A549 (cell line): ENCODE data around the gene NRXN3. TPM values are rescaled to one million over a fixed set of nuclear protein-coding genes. Genes with fewer than 3 reads are reported as not detected.

Source experiments
- ATAC-seq, 2 experiments: fragments of 200-7000 bp in 1 of 2; fragments of >200 bp in 1 of 2; cut with Nextera tagmentation in 1 of 2; cut with Tn5 transposase in 1 of 2; 3 replicates each; pipeline versions ENCODE4 v1.8.0 to v1.9.1; 2018 to 2020; ENCODE audit warnings: mild to moderate bottlenecking in 1 of 2, moderate library complexity in 1 of 2
- CTCF ChIA-PET: fragments of 300-600 bp; sonication (Branson Sonifier 250); formaldehyde crosslinking; extraction: SDS; loops from one replicate; lab custom pipeline; 2021; ENCODE audit warnings: antibody characterized with exemption, inconsistent platforms; lab: Yijun Ruan, JAX
- POLR2A ChIA-PET: fragments of 350-600 bp; formaldehyde crosslinking; extraction: SDS; loops from one replicate; lab custom pipeline; 2021; ENCODE audit warnings: antibody characterized with exemption, inconsistent platforms; lab: Yijun Ruan, JAX
- DNase-seq, 2 experiments: peaks; one replicate each; pipeline versions ENCODE4 v3.0.0 to v3.0.0-alpha.2; 2011 to 2016; ENCODE audit warnings: low read depth in 1 of 2, low spot score in 1 of 2
- FAIRE-seq: peaks from 2 replicates; lab custom pipeline; 2011; peaks lifted over from hg19 to GRCh38; lab: Jason Lieb, UNC
- H3K27ac ChIP-seq, 2 experiments: fragments of >200 bp; sonication (Bioruptor Twin); formaldehyde crosslinking; 3 replicates each; pipeline ENCODE4 v1.5.1; 2016 to 2017
- H3K4me1 ChIP-seq: fragments of >200 bp; sonication (Bioruptor Twin); formaldehyde crosslinking; 3 replicates; pipeline ENCODE4 v1.6.1; 2016
- H3K4me2 ChIP-seq: fragments of >200 bp; sonication (Bioruptor Twin); formaldehyde crosslinking; 3 replicates; pipeline ENCODE4 v1.6.1; 2016
- H3K4me3 ChIP-seq: fragments of >200 bp; sonication (Bioruptor Twin); formaldehyde crosslinking; 3 replicates; pipeline ENCODE4 v1.5.1; 2016
- H3K9me3 ChIP-seq: fragments of >200 bp; sonication (Bioruptor Twin); formaldehyde crosslinking; 3 replicates; pipeline ENCODE4 v1.6.1; 2016
- BCL3 ChIP-seq: fragments of >200 bp; sonication (Bioruptor Twin); formaldehyde crosslinking; IDR thresholded peaks from 3 replicates; pipeline ENCODE4 v1.6.1; 2016
- CBX2 ChIP-seq: fragments of 200-600 bp; sonication (generic); IDR thresholded peaks from 2 replicates; pipeline ENCODE4 v1.6.1; 2016; ENCODE audit warnings: low read depth, mild to moderate bottlenecking, borderline replicate concordance
- E2F6 ChIP-seq: IDR thresholded peaks from 2 replicates; pipeline ENCODE4 v1.6.1; 2012; ENCODE audit warnings: low read depth, borderline replicate concordance
- EHF ChIP-seq: fragments of 250-450 bp; sonication (Bioruptor Pico); IDR thresholded peaks from 2 replicates; pipeline ENCODE4 v1.5.0; 2020; ENCODE audit warnings: mild to moderate bottlenecking
- EP300 ChIP-seq, 2 experiments: fragments of >200 bp; sonication (Bioruptor Twin); formaldehyde crosslinking; IDR thresholded peaks; 2 replicates in 1 of 2; 3 replicates in 1 of 2; pipeline ENCODE4 v1.6.1; 2016 to 2017
- ESRRA ChIP-seq: fragments of 150-350 bp; IDR thresholded peaks from 2 replicates; pipeline ENCODE4 v1.6.1; 2014; ENCODE audit warnings: mild to moderate bottlenecking, low read length, borderline replicate concordance
- FOSB ChIP-seq: fragments of 250-450 bp; sonication (Bioruptor Pico); IDR thresholded peaks from 2 replicates; pipeline ENCODE4 v1.5.0; 2020; ENCODE audit warnings: mild to moderate bottlenecking, moderate library complexity
- FOXS1 ChIP-seq: fragments of 250-450 bp; sonication (Bioruptor Pico); IDR thresholded peaks from 2 replicates; pipeline ENCODE4 v1.5.0; 2020; ENCODE audit warnings: mild to moderate bottlenecking, moderate library complexity
- GATA3 ChIP-seq: IDR thresholded peaks from 2 replicates; pipeline ENCODE4 v1.6.1; 2012; ENCODE audit warnings: borderline replicate concordance
- HDAC2 ChIP-seq: fragments of 200-600 bp; sonication (generic); IDR thresholded peaks from 2 replicates; pipeline ENCODE4 v1.6.1; 2016
- HES2 ChIP-seq: fragments of >200 bp; sonication (Bioruptor Twin); formaldehyde crosslinking; IDR thresholded peaks from 2 replicates; pipeline ENCODE4 v1.6.1; 2016
- HMGXB4 ChIP-seq: fragments of 250-450 bp; sonication (Bioruptor Pico); IDR thresholded peaks from 2 replicates; pipeline ENCODE4 v1.5.0; 2021; ENCODE audit warnings: mild to moderate bottlenecking, moderate library complexity, borderline replicate concordance
- HOXA7 ChIP-seq: fragments of 250-450 bp; sonication (Bioruptor Pico); IDR thresholded peaks from 2 replicates; pipeline ENCODE4 v1.5.0; 2020; ENCODE audit warnings: mild to moderate bottlenecking, moderate library complexity
- HOXB13 ChIP-seq: fragments of 250-450 bp; sonication (Bioruptor Pico); IDR thresholded peaks from 2 replicates; pipeline ENCODE4 v1.5.0; 2020; ENCODE audit warnings: low read depth, mild to moderate bottlenecking, moderate library complexity
- KDM1A ChIP-seq: fragments of 200-600 bp; sonication (generic); IDR thresholded peaks from 2 replicates; pipeline ENCODE4 v1.6.1; 2016; ENCODE audit warnings: low read depth, mild to moderate bottlenecking
- KDM5A ChIP-seq: fragments of 200-600 bp; sonication (generic); IDR thresholded peaks from 2 replicates; pipeline ENCODE4 v1.6.1; 2016; ENCODE audit warnings: antibody characterized with exemption, mild to moderate bottlenecking
- MYC ChIP-seq: IDR thresholded peaks from 2 replicates; pipeline ENCODE4 v1.6.1; 2012; ENCODE audit warnings: mild to moderate bottlenecking, inconsistent platforms, low read length, improper control_type of control experiment, borderline replicate concordance
- NR3C1 ChIP-seq: fragments of >200 bp; sonication (Bioruptor Twin); formaldehyde crosslinking; IDR thresholded peaks from 3 replicates; pipeline ENCODE4 v1.6.1; 2017
- PBX3 ChIP-seq: IDR thresholded peaks from 2 replicates; pipeline ENCODE4 v1.6.1; 2012
- POLR2A ChIP-seq: IDR thresholded peaks from 2 replicates; pipeline ENCODE4 v1.6.1; 2012; ENCODE audit warnings: mild to moderate bottlenecking, low read length
- POLR2AphosphoS2 ChIP-seq: conservative IDR thresholded peaks from 2 replicates; pipeline ENCODE4 v1.6.1; 2012; ENCODE audit warnings: low read length, improper control_type of control experiment, inconsistent platforms
- RAD21 ChIP-seq, 2 experiments: fragments of >200 bp in 1 of 2; sonication (Bioruptor Twin) in 1 of 2; formaldehyde crosslinking in 1 of 2; IDR thresholded peaks in 1 of 2; conservative IDR thresholded peaks in 1 of 2; 2 replicates in 1 of 2; 3 replicates in 1 of 2; pipeline ENCODE4 v1.6.1; 2012 to 2018; ENCODE audit warnings: inconsistent platforms in 1 of 2
- RARB ChIP-seq: fragments of 250-450 bp; sonication (Bioruptor Pico); IDR thresholded peaks from 2 replicates; pipeline ENCODE4 v1.8.0; 2021; ENCODE audit warnings: mild to moderate bottlenecking, moderate library complexity
- RCOR1 ChIP-seq: fragments of 150-350 bp; IDR thresholded peaks from 2 replicates; pipeline ENCODE4 v1.6.1; 2014; ENCODE audit warnings: antibody characterized with exemption, low read length, low read depth
- RFX5 ChIP-seq: fragments of 450-650 bp; IDR thresholded peaks from 2 replicates; pipeline ENCODE4 v1.7.1; 2014; ENCODE audit warnings: antibody characterized with exemption, mild to moderate bottlenecking, moderate library complexity
- SREBF2 ChIP-seq: fragments of 450-650 bp; IDR thresholded peaks from 2 replicates; pipeline ENCODE4 v1.6.1; 2014; ENCODE audit warnings: mild to moderate bottlenecking, moderate library complexity
- TFCP2L1 ChIP-seq: fragments of 250-450 bp; sonication (Bioruptor Pico); IDR thresholded peaks from 2 replicates; pipeline ENCODE4 v1.5.0; 2021; ENCODE audit warnings: mild to moderate bottlenecking
- TP53 ChIP-seq: fragments of 250-450 bp; sonication (Bioruptor Pico); IDR thresholded peaks from 2 replicates; pipeline ENCODE4 v1.5.0; 2021; ENCODE audit warnings: mild to moderate bottlenecking, moderate library complexity
- ZFP36 ChIP-seq: fragments of 450-650 bp; IDR thresholded peaks from 2 replicates; pipeline ENCODE4 v1.6.1; 2014; ENCODE audit warnings: borderline replicate concordance; ENCODE audit not compliant: partially characterized antibody
- ZNF302 ChIP-seq: fragments of 250-450 bp; sonication (Bioruptor Pico); IDR thresholded peaks from 2 replicates; pipeline ENCODE4 v1.9.0; 2021; ENCODE audit warnings: inconsistent platforms, mild to moderate bottlenecking, moderate library complexity
- WGBS: methylation state at CpG from one replicate; pipeline ENCODE4 v1.1.6; 2017; ENCODE audit errors: missing lambda C conversion rate; 5-methylcytosine and 5-hydroxymethylcytosine counted together
- polyA plus RNA-seq, 4 experiments: library from polyadenylated mRNA; depleted of rRNA in 3 of 4; stranded (reverse); fragments of >200 nt; fragmentation: RNase III in 1 of 4; extraction: RNeasy Plus Mini Kit Qiagen cat#74134 plus additional on column Dnase treatment in 1 of 4; gene quantifications; 2 replicates in 3 of 4; 3 replicates in 1 of 4; pipeline ENCODE4 v1.2.3, GENCODE V29; 2011 to 2017

NRXN3 gene
- polyA plus RNA-seq, 2 of the 4 experiments (the other 2 are of a cell fraction), result 0.62 to 2.3 TPM

GRCh38 chr14:79379266-79379665, 1209.1 kb downstream of the NRXN3 start:
- FAIRE-seq (no peak), ATAC-seq (no peak), DNase-seq (no peak)
- ChIA-PET CTCF (no interaction called here), POLR2A (no interaction called here)
- H3K9me3 ChIP-seq, result no peaks in the 10 kb centered on the region
- no peak for TF ChIP-seq RAD21 (conservative IDR thresholded peaks at IDR 0.05 in 1 of 2, IDR thresholded peaks at IDR 0.05 in 1 of 2)
- TF ChIP-seq ZNF302 (CRISPR knock-in tag), result no peak
- no peak for TF ChIP-seq RCOR1
- no peak for TF ChIP-seq POLR2A
- TF ChIP-seq FOXS1 (CRISPR knock-in tag), result no peak
- no peak for TF ChIP-seq PBX3
- no peak for TF ChIP-seq CBX2
- TF ChIP-seq KDM1A, result no peak
- no peak for TF ChIP-seq ZFP36
- no peak for TF ChIP-seq ESRRA
- TF ChIP-seq BCL3, result no peak
- TF ChIP-seq E2F6, result no peak
- no peak for TF ChIP-seq HES2
- no peak for TF ChIP-seq TP53 (CRISPR knock-in tag)
- no peak for TF ChIP-seq TFCP2L1 (CRISPR knock-in tag)
- no peak for TF ChIP-seq POLR2AphosphoS2
- no peak for TF ChIP-seq FOSB (CRISPR knock-in tag)
- WGBS, result 62% methylated on average over 5 of the region's 5 CpGs
- H3K4me3 ChIP-seq, result no peak overlapping the region
- H3K4me2 ChIP-seq, result no peak overlapping the region
- no peaks in the 10 kb centered on the region for H3K4me1 ChIP-seq
- no peak overlapping the region for H3K27ac ChIP-seq

GRCh38 chr14:79383031-79383430, 1212.9 kb downstream of the NRXN3 start:
- no peaks in the 10 kb centered on the region for H3K4me1 ChIP-seq
- TF ChIP-seq SREBF2 (no peak), BCL3 (no peak), NR3C1 (no peak), KDM5A (no peak), MYC (no peak), EHF (CRISPR knock-in tag) (no peak), RCOR1 (no peak)
- TF ChIP-seq, all 56 proteins: peak for 0
- Histone ChIP-seq H3K4me2 (no peak overlapping the region), H3K4me3 (no peak overlapping the region), H3K9me3 (no peaks in the 10 kb centered on the region), H3K27ac (no peak overlapping the region)
- CTCF ChIA-PET, result no interaction called here
- FAIRE-seq (no peak), ATAC-seq (no peak), DNase-seq (no peak)
- POLR2A ChIA-PET, result no interaction called here

- ATAC-seq (no peak), FAIRE-seq (no peak), DNase-seq (no peak)
- Histone ChIP-seq H3K4me2 (no peak overlapping the region), H3K4me3 (no peak overlapping the region), H3K9me3 (no peaks in the 10 kb centered on the region), H3K4me1 (no peaks in the 10 kb centered on the region), H3K27ac (no peak overlapping the region)
- 22% methylated on average over 2 of the region's 2 CpGs for WGBS
- CTCF ChIA-PET, result no interaction called here
- POLR2A ChIA-PET, result no interaction called here
- TF ChIP-seq HOXB13 (CRISPR knock-in tag), result no peak
- TF ChIP-seq E2F6, result no peak
- no peak for TF ChIP-seq RCOR1
- no peak for TF ChIP-seq GATA3
- TF ChIP-seq SREBF2, result no peak
- no peak for TF ChIP-seq HMGXB4 (CRISPR knock-in tag)
- TF ChIP-seq EP300 (IDR thresholded peaks at IDR 0.05), result no peak
- TF ChIP-seq RARB, result no peak
- TF ChIP-seq MYC, result no peak
- no peak for TF ChIP-seq RFX5
- TF ChIP-seq HOXA7, result no peak
- no peak for TF ChIP-seq HDAC2
- TF ChIP-seq ZFP36, result no peak
Measured at GRCh38 chr14:79383475-79383874, 1213.3 kb downstream of the NRXN3 start.
